ENCODE measurements around the gene WWC2. TPM values are rescaled to one million over a fixed set of nuclear protein-coding genes. Genes with fewer than 3 reads are reported as not detected.

Gene WWC2
- total and polyA plus RNA-seq, 2 donors (not counting 3 experiments of a cell fraction or from before 2014, with no cell fraction given): 12.9 to 52.2 TPM

DNA sequence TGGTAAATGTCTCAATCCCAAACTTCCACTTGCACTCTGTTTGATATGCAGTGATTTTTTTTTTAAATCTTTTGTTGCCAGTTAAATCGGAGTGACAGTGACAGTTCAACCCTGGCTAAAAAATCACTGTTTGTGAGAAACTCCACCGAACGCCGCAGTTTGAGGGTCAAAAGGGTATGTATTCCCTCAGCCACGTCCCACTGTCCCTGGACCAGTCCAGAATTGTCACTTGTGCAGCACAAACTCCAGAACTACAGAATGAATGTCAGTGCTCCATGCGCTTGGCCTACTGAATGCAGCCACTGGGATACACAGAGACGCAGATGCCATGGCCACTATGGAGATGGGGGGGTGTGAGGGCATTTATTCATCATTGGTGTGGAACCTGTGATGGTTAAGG lies 186.8 kb downstream of the WWC2 start:
- POLR2A ChIA-PET: no interaction called here
- H2AFZ ChIP-seq (ENCODE audit: low read depth, low read length): no peak overlapping the region
- H3K36me3 ChIP-seq (ENCODE audit: control insufficient read depth in 2 of 2, extremely low read depth in 1 of 2, insufficient read depth in 2 of 2, low read length in 2 of 2): peaks cover 13 to 25% of the 10 kb centered on the region in 2 experiments
- BruUV-seq (replicated peaks): no TSS peak
- no peaks in the 10 kb centered on the region for H4K20me1 ChIP-seq (replicated peaks; ENCODE audit: control insufficient read depth, extremely low read depth, insufficient read depth, low read length)
- no peak for DNase-seq (ENCODE audit: low read depth, low spot score)
- no peak overlapping the region for H3K27ac ChIP-seq (ENCODE audit: insufficient read depth, low read depth, low read length)
- no peak for TF ChIP-seq FOS (IDR thresholded peaks at IDR 0.05; ENCODE audit: borderline replicate concordance, insufficient read depth, low read length)
- TF ChIP-seq, protein P1, sequence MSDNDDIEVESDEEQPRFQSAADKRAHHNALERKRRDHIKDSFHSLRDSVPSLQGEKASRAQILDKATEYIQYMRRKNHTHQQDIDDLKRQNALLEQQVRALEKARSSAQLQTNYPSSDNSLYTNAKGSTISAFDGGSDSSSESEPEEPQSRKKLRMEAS (IDR thresholded peaks at IDR 0.05; ENCODE audit: insufficient read depth, insufficient read length): no peak
- no peak for TF ChIP-seq GATA2 (IDR thresholded peaks at IDR 0.05; ENCODE audit: insufficient read depth, insufficient read length, low read depth, low read length)
- TF ChIP-seq EZH2 (IDR thresholded peaks at IDR 0.05; ENCODE audit: borderline replicate concordance, low read depth, low read length, severe bottlenecking): no peak
- no peak for TF ChIP-seq MYC (IDR thresholded peaks at IDR 0.05; ENCODE audit: low read depth, low read length)
- TF ChIP-seq POLR2AphosphoS5 (IDR thresholded peaks at IDR 0.05; ENCODE audit: insufficient read depth, low read depth, low read length): no peak
- no peak for TF ChIP-seq JUN (IDR thresholded peaks at IDR 0.05; ENCODE audit: borderline replicate concordance, insufficient read depth, insufficient read length, low read depth)
- no peak for TF ChIP-seq POLR2A (IDR thresholded peaks at IDR 0.05; ENCODE audit: low read depth, low read length)
- TF ChIP-seq, protein P2, sequence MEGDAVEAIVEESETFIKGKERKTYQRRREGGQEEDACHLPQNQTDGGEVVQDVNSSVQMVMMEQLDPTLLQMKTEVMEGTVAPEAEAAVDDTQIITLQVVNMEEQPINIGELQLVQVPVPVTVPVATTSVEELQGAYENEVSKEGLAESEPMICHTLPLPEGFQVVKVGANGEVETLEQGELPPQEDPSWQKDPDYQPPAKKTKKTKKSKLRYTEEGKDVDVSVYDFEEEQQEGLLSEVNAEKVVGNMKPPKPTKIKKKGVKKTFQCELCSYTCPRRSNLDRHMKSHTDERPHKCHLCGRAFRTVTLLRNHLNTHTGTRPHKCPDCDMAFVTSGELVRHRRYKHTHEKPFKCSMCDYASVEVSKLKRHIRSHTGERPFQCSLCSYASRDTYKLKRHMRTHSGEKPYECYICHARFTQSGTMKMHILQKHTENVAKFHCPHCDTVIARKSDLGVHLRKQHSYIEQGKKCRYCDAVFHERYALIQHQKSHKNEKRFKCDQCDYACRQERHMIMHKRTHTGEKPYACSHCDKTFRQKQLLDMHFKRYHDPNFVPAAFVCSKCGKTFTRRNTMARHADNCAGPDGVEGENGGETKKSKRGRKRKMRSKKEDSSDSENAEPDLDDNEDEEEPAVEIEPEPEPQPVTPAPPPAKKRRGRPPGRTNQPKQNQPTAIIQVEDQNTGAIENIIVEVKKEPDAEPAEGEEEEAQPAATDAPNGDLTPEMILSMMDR (IDR thresholded peaks at IDR 0.05; ENCODE audit: extremely low read depth in 1 of 2, insufficient read depth in 1 of 2, low read depth in 1 of 2, low read length in 2 of 2): no peak
- H3K79me2 ChIP-seq (ENCODE audit: control insufficient read depth, insufficient read depth, low read length): no peaks in the 10 kb centered on the region
- CTCF ChIA-PET: interaction anchor here (1.3 kb wide), 1 partner anchor 113 kb away, joined by 3 read pairs; no protein-coding TSS in a partner anchor
- no peaks in the 10 kb centered on the region for H3K27me3 ChIP-seq (ENCODE audit: control insufficient read depth in 2 of 2, insufficient read depth in 2 of 2, low read length in 2 of 2)
- H3K9ac ChIP-seq (replicated peaks; ENCODE audit: extremely low read depth, insufficient read depth, low read length): no peak overlapping the region
- no peak for FAIRE-seq
- H3K9me3 ChIP-seq (replicated peaks; ENCODE audit: control insufficient read depth, insufficient read depth, low read length): no peaks in the 10 kb centered on the region
- H3K4me1 ChIP-seq (ENCODE audit: control insufficient read depth, extremely low read depth, insufficient read depth, low read length): peaks cover 9% of the 10 kb centered on the region
- dilution Hi-C loops (cut with MboI; ENCODE audit: extremely low pct_ligation_motif_present, low sequenced_read_pairs): no loop called here
- H3K4me3 ChIP-seq (replicated peaks in 1 of 3; ENCODE audit: insufficient read depth in 1 of 3, low read depth in 1 of 3, low read length in 3 of 3): no peak overlapping the region
- H3K4me2 ChIP-seq (ENCODE audit: insufficient read depth, low read length): no peak overlapping the region
- no peaks in the 10 kb centered on the region for H3K9me1 ChIP-seq (replicated peaks; ENCODE audit: control insufficient read depth, extremely low read depth, insufficient read depth, low read length)
- intact Hi-C loops (cut with micrococcal nuclease): loop anchor here (5.0 kb wide), 1 partner anchor 111 kb away; no protein-coding TSS in a partner anchor

All from endothelial cell of umbilical vein (primary cell).